Activated CD8-positive, alpha-beta T cell treated with anti-CD3 and anti-CD28 coated beads, Interleukin-2, amount 10 ng/mL, durations not matched to agents 7 days and 5 days (primary cell): ENCODE data around the gene MPZL2. TPM values are rescaled to one million over a fixed set of nuclear protein-coding genes. Genes with fewer than 3 reads are reported as not detected.

ENCODE experiments used
- ATAC-seq: fragments of 150-1000 bp; cut with Tn5 transposase; one replicate; pipeline ENCODE4 v1.10.0; 2021; ENCODE audit warnings: moderate library complexity
- CTCF ChIA-PET: fragments of 350-600 bp; sonication (Branson Sonifier 250); formaldehyde crosslinking; loops from one replicate; lab custom pipeline; 2021; ENCODE audit warnings: antibody characterized with exemption; lab: Charles Lee
- POLR2A ChIA-PET: fragments of 350-600 bp; sonication (Branson Sonifier 250); formaldehyde crosslinking; loops from one replicate; lab custom pipeline; 2021; ENCODE audit warnings: antibody characterized with exemption; lab: Charles Lee
- DNase-seq: peaks from one replicate; pipeline ENCODE4 v3.0.0-alpha.2; 2020
- H3K27ac Mint-ChIP-seq: one replicate; pipeline ENCODE4 v1.8.0; 2021; ENCODE audit warnings: mild to moderate bottlenecking, mixed read lengths
- H3K27me3 Mint-ChIP-seq: one replicate; pipeline ENCODE4 v1.8.0; 2021; ENCODE audit warnings: low read depth, mixed read lengths
- H3K36me3 Mint-ChIP-seq: one replicate; pipeline ENCODE4 v1.8.0; 2021; ENCODE audit warnings: low read depth, mixed read lengths
- H3K4me1 Mint-ChIP-seq: one replicate; pipeline ENCODE4 v1.8.0; 2021; ENCODE audit warnings: low read depth, mixed read lengths
- H3K4me3 Mint-ChIP-seq: one replicate; pipeline ENCODE4 v1.8.0; 2021; ENCODE audit warnings: mild to moderate bottlenecking, mixed read lengths
- H3K9me3 Mint-ChIP-seq: one replicate; pipeline ENCODE4 v1.8.0; 2022; ENCODE audit warnings: mixed read lengths; ENCODE audit not compliant: insufficient read depth
- total RNA-seq, 2 experiments: library from RNA; stranded (reverse); gene quantifications; one replicate each; pipeline ENCODE4 v1.2.3, GENCODE V29; 2021

The MPZL2 gene
- total RNA-seq, 2 experiments from 2014 or later, result 11.7 to 12.2 TPM

- POLR2A ChIA-PET, result interaction anchor here (0.9 to 1.8 kb wide), 9 partner anchors 10 to 102 kb away, joined by 3 to 7 read pairs (median 5); partner anchors contain the start of genes CD3D, CD3E and JAML
- Mint-ChIP-seq H3K27ac (peak overlapping the region; percentile 77), H3K27me3 (no peaks in the 10 kb centered on the region), H3K9me3 (no peaks in the 10 kb centered on the region), H3K4me1 (peaks cover 84% of the 10 kb centered on the region), H3K4me3 (no peak overlapping the region), H3K36me3 (peaks cover 44% of the 10 kb centered on the region)
- ATAC-seq (peak; percentile 22), DNase-seq (no peak)
- CTCF ChIA-PET, result interaction anchor here (0.9 to 4.0 kb wide), 12 partner anchors 10 to 99 kb away, joined by 3 to 34 read pairs (median 5); partner anchors contain the start of genes CD3G and JAML
Observed at GRCh38 chr11:118245936-118246562, 18.0 kb downstream of the MPZL2 start.

GRCh38 chr11:118243993-118244762, 19.9 kb downstream of the MPZL2 start:
- POLR2A ChIA-PET, result interaction anchor here (0.6 to 1.5 kb wide), 4 partner anchors 17 to 68 kb away, joined by 3 read pairs; partner anchors contain the start of gene SCN2B
- Mint-ChIP-seq H3K4me1 (peaks cover 87% of the 10 kb centered on the region), H3K27me3 (no peaks in the 10 kb centered on the region), H3K9me3 (no peaks in the 10 kb centered on the region), H3K27ac (peak overlapping the region; percentile 45), H3K4me3 (no peak overlapping the region), H3K36me3 (peaks cover 46% of the 10 kb centered on the region)
- no peak for ATAC-seq
- DNase-seq, result peak; percentile 19
- CTCF ChIA-PET, result interaction anchor here (1.1 to 4.7 kb wide), 4 partner anchors 11 to 101 kb away, joined by 4 to 35 read pairs (median 19); partner anchors contain the start of genes CD3G and JAML

GRCh38 chr11:118243161-118243560, 20.9 kb downstream of the MPZL2 start:
- Mint-ChIP-seq H3K27me3 (no peaks in the 10 kb centered on the region), H3K27ac (peak overlapping the region; percentile 73), H3K36me3 (peaks cover 53% of the 10 kb centered on the region), H3K4me3 (no peak overlapping the region), H3K9me3 (no peaks in the 10 kb centered on the region), H3K4me1 (peaks cover 92% of the 10 kb centered on the region)
- ATAC-seq (no peak), DNase-seq (no peak)
- POLR2A ChIA-PET, result interaction anchor here (1.1 to 4.9 kb wide), 3 partner anchors 8 to 20 kb away, joined by 3 to 86 read pairs (median 44); partner anchors contain the start of genes JAML and MPZL3
- CTCF ChIA-PET, result interaction anchor here (2.5 to 5.3 kb wide), 3 partner anchors 18 to 53 kb away, joined by 11 to 54 read pairs (median 35); partner anchors contain the start of gene JAML

GRCh38 chr11:118241764-118242098, 22.4 kb downstream of the MPZL2 start:
- CTCF ChIA-PET, result interaction anchor here (0.8 to 5.3 kb wide), 17 partner anchors 9 to 105 kb away, joined by 3 to 54 read pairs (median 4); partner anchors contain the start of genes JAML, MPZL2 and MPZL3
- DNase-seq (no peak), ATAC-seq (no peak)
- H3K36me3 Mint-ChIP-seq, result peaks cover 56% of the 10 kb centered on the region
- peak overlapping the region; percentile 88 for H3K27ac Mint-ChIP-seq
- H3K27me3 Mint-ChIP-seq, result no peaks in the 10 kb centered on the region
- H3K4me1 Mint-ChIP-seq, result peaks cover 91% of the 10 kb centered on the region
- POLR2A ChIA-PET, result interaction anchor here (1.0 to 4.9 kb wide), 7 partner anchors 10 to 43 kb away, joined by 3 to 86 read pairs (median 12); partner anchors contain the start of genes JAML and MPZL3
- no peaks in the 10 kb centered on the region for H3K9me3 Mint-ChIP-seq
- H3K4me3 Mint-ChIP-seq, result peak overlapping the region; percentile 71

GRCh38 chr11:118240999-118241763, 22.9 kb downstream of the MPZL2 start:
- peak; percentile 81 for DNase-seq
- Mint-ChIP-seq H3K4me1 (peaks cover 92% of the 10 kb centered on the region), H3K27ac (peak overlapping the region; percentile 88), H3K27me3 (no peaks in the 10 kb centered on the region), H3K36me3 (peaks cover 61% of the 10 kb centered on the region), H3K9me3 (no peaks in the 10 kb centered on the region), H3K4me3 (peak overlapping the region; percentile 71)
- POLR2A ChIA-PET, result interaction anchor here (0.6 to 4.9 kb wide), 9 partner anchors 10 to 42 kb away, joined by 3 to 86 read pairs (median 6); partner anchors contain the start of genes JAML, MPZL2 and MPZL3
- CTCF ChIA-PET, result interaction anchor here (0.8 to 5.3 kb wide), 18 partner anchors 9 to 106 kb away, joined by 3 to 54 read pairs (median 5); partner anchors contain the start of genes JAML, MPZL2 and MPZL3
- peak; percentile 89 for ATAC-seq

- ATAC-seq, result no peak
Observed at GRCh38 chr11:118239509-118240205, 24.4 kb downstream of the MPZL2 start.

GRCh38 chr11:118238929-118239328, 25.2 kb downstream of the MPZL2 start:
- DNase-seq, result peak; percentile 37
- Mint-ChIP-seq H3K4me3 (peak overlapping the region; percentile 63), H3K27me3 (no peaks in the 10 kb centered on the region), H3K27ac (peak overlapping the region; percentile 77), H3K36me3 (peaks cover 65% of the 10 kb centered on the region), H3K4me1 (peaks cover 84% of the 10 kb centered on the region), H3K9me3 (no peaks in the 10 kb centered on the region)
- ChIA-PET POLR2A (interaction anchor here (0.6 to 4.9 kb wide), 4 partner anchors 9 to 25 kb away, joined by 3 to 86 read pairs (median 24); partner anchors contain the start of genes JAML and MPZL3), CTCF (interaction anchor here (0.8 to 5.3 kb wide), 14 partner anchors 8 to 52 kb away, joined by 3 to 54 read pairs (median 4); partner anchors contain the start of gene JAML)
- peak; percentile 6 for ATAC-seq

More at GRCh38 chr11:118239509-118240205, 24.4 kb downstream of the MPZL2 start:
- DNase-seq, result peak; percentile 22
- H3K27me3 Mint-ChIP-seq, result no peaks in the 10 kb centered on the region
- H3K9me3 Mint-ChIP-seq, result no peaks in the 10 kb centered on the region
- peaks cover 64% of the 10 kb centered on the region for H3K36me3 Mint-ChIP-seq
- ChIA-PET CTCF (interaction anchor here (0.6 to 5.3 kb wide), 16 partner anchors 8 to 59 kb away, joined by 3 to 54 read pairs (median 4); partner anchors contain the start of genes JAML and MPZL3), POLR2A (interaction anchor here (1.0 to 4.9 kb wide), 5 partner anchors 10 to 64 kb away, joined by 4 to 86 read pairs (median 12); partner anchors contain the start of genes JAML and MPZL3)
- H3K4me3 Mint-ChIP-seq, result peak overlapping the region; percentile 71
- peak overlapping the region; percentile 88 for H3K27ac Mint-ChIP-seq
- H3K4me1 Mint-ChIP-seq, result peaks cover 85% of the 10 kb centered on the region

GRCh38 chr11:118238421-118238820, 25.7 kb downstream of the MPZL2 start:
- H3K4me3 Mint-ChIP-seq, result peak overlapping the region; percentile 63
- ATAC-seq, result no peak
- POLR2A ChIA-PET, result interaction anchor here (0.6 to 4.9 kb wide), 3 partner anchors 9 to 24 kb away, joined by 3 to 44 read pairs (median 5); partner anchors contain the start of gene MPZL3

GRCh38 chr11:118236170-118236569, 27.9 kb downstream of the MPZL2 start:
- ChIA-PET POLR2A (interaction anchor here (1.0 to 1.3 kb wide), 2 partner anchors 12 to 22 kb away, joined by 3 to 6 read pairs; partner anchors contain the start of gene JAML), CTCF (interaction anchor here (0.7 to 1.8 kb wide), 6 partner anchors 10 to 80 kb away, joined by 3 to 4 read pairs (median 4); partner anchors contain the start of gene JAML)
- no peak for DNase-seq
- peaks cover 74% of the 10 kb centered on the region for H3K36me3 Mint-ChIP-seq
- no peak for ATAC-seq
- no peaks in the 10 kb centered on the region for H3K27me3 Mint-ChIP-seq
- H3K4me1 Mint-ChIP-seq, result peaks cover 73% of the 10 kb centered on the region
- H3K4me3 Mint-ChIP-seq, result no peak overlapping the region
- H3K9me3 Mint-ChIP-seq, result no peaks in the 10 kb centered on the region
- H3K27ac Mint-ChIP-seq, result peak overlapping the region; percentile 35

More at GRCh38 chr11:118238421-118238820, 25.7 kb downstream of the MPZL2 start:
- Mint-ChIP-seq H3K27ac (peak overlapping the region; percentile 77), H3K36me3 (peaks cover 70% of the 10 kb centered on the region), H3K4me1 (peaks cover 85% of the 10 kb centered on the region), H3K27me3 (no peaks in the 10 kb centered on the region), H3K9me3 (no peaks in the 10 kb centered on the region)
- CTCF ChIA-PET, result interaction anchor here (1.4 to 5.3 kb wide), 3 partner anchors 13 to 40 kb away, joined by 5 to 54 read pairs (median 5); partner anchors contain the start of gene JAML
- no peak for DNase-seq
